HCT116 (cell line): ENCODE results near the gene CINP. TPM values are rescaled to one million over a fixed set of nuclear protein-coding genes. Genes with fewer than 3 reads are reported as not detected.

Source experiments
- ATAC-seq: fragments of 200-7000 bp; cut with Tn5 transposase; 2 replicates; pipeline ENCODE4 v1.9.1; 2020; ENCODE audit warnings: mild to moderate bottlenecking, moderate library complexity
- BruUV-seq: library from RNA; stranded (reverse); fragments of 400-500 nt; replicated peaks from 2 replicates; lab custom pipeline; 2021; lab: Mats Ljungman, UMichigan
- CTCF ChIA-PET: fragments of 300-600 bp; sonication (Branson Sonifier 250); formaldehyde crosslinking; loops from one replicate; lab custom pipeline; 2021; ENCODE audit warnings: antibody characterized with exemption; lab: Charles Lee
- POLR2A ChIA-PET: fragments of 300-600, 350-600 bp; sonication (Branson Sonifier 250); formaldehyde crosslinking; loops from one replicate; lab custom pipeline; 2021; ENCODE audit warnings: antibody characterized with exemption; lab: Charles Lee
- RAD21 ChIA-PET, 2 experiments: fragments of 300-600 bp; sonication (Branson Sonifier 250); formaldehyde crosslinking; loops; one replicate each; lab custom pipeline; 2023; ENCODE audit warnings: low total read pairs in 2 of 2; ENCODE audit not compliant: uncharacterized antibody in 2 of 2, unreplicated experiment in 2 of 2, low non-redundant PET in 1 of 2; lab: Charles Lee
- DNase-seq: peaks from one replicate; pipeline ENCODE4 v3.0.0-alpha.2; 2010; ENCODE audit warnings: low read depth, low spot score
- H2AFZ ChIP-seq: fragments of 200-600 bp; shearing (Covaris generic), sonication (generic); 2 replicates; pipeline ENCODE4 v1.6.1; 2017; ENCODE audit warnings: low read depth, mixed run types, mixed read lengths, antibody characterized with exemption, low read length; ENCODE audit not compliant: poor library complexity, severe bottlenecking
- H3K27ac ChIP-seq: 2 replicates; pipeline ENCODE4 v1.5.1; 2012; ENCODE audit warnings: low read depth, low read length
- H3K27me3 ChIP-seq: fragments of 200-600 bp; sonication (generic); 2 replicates; pipeline ENCODE4 v1.6.1; 2016; ENCODE audit warnings: mixed run types, low read length, mixed read lengths; ENCODE audit not compliant: insufficient read depth
- H3K36me3 ChIP-seq, 2 experiments: fragments of 200-500 bp in 1 of 2; fragments of 200-600 bp in 1 of 2; sonication (Bioruptor generic) in 1 of 2; sonication (generic) in 1 of 2; 2 replicates each; pipeline versions ENCODE4 v1.5.1 to v1.6.1; 2014 to 2016; ENCODE audit warnings: low read length in 2 of 2, inconsistent platforms in 1 of 2, mixed read lengths in 1 of 2, mixed run types in 1 of 2; ENCODE audit not compliant: insufficient read depth in 2 of 2, control insufficient read depth in 1 of 2
- H3K4me1 ChIP-seq, 2 experiments: fragments of 200-600 bp in 1 of 2; sonication (generic) in 1 of 2; 2 replicates each; pipeline versions ENCODE4 v1.5.1 to v1.6.1; 2012 to 2017; ENCODE audit warnings: low read length in 2 of 2, inconsistent platforms in 1 of 2, mild to moderate bottlenecking in 1 of 2, mixed read lengths in 1 of 2, mixed run types in 1 of 2, moderate library complexity in 1 of 2; ENCODE audit not compliant: insufficient read depth in 2 of 2, control insufficient read depth in 1 of 2
- H3K4me2 ChIP-seq: fragments of 200-600 bp; sonication (generic); 2 replicates; pipeline ENCODE4 v1.6.1; 2017; ENCODE audit warnings: mixed run types, low read length, mixed read lengths
- H3K4me3 ChIP-seq, 2 experiments: fragments of 200-600 bp in 1 of 2; sonication (generic) in 1 of 2; replicated peaks in 1 of 2; 2 replicates each; pipeline ENCODE4 v1.5.1; 2011 to 2016; ENCODE audit warnings: low read length in 2 of 2, control low read depth in 1 of 2, low read depth in 1 of 2, mild to moderate bottlenecking in 1 of 2, mixed read lengths in 1 of 2, mixed run types in 1 of 2
- H3K79me2 ChIP-seq: fragments of 200-600 bp; sonication (generic); 2 replicates; pipeline ENCODE4 v1.6.1; 2017; ENCODE audit warnings: mild to moderate bottlenecking, mixed run types, low read length, moderate library complexity, mixed read lengths; ENCODE audit not compliant: insufficient read depth
- H3K9ac ChIP-seq: fragments of 200-600 bp; sonication (generic); 2 replicates; pipeline ENCODE4 v1.6.1; 2016; ENCODE audit warnings: low read length, mixed read lengths
- H3K9me2 ChIP-seq: fragments of 200-600 bp; sonication (generic), shearing (Covaris generic); 2 replicates; pipeline ENCODE4 v1.6.1; 2017; ENCODE audit warnings: mixed run types, mild to moderate bottlenecking, moderate library complexity; ENCODE audit not compliant: insufficient read depth
- H3K9me3 ChIP-seq, 2 experiments: fragments of 200-500 bp in 1 of 2; fragments of 200-600 bp in 1 of 2; sonication (Bioruptor generic) in 1 of 2; sonication (generic) in 1 of 2; 2 replicates each; pipeline ENCODE4 v1.6.1; 2014 to 2017; ENCODE audit warnings: low read length in 2 of 2, mixed read lengths in 2 of 2, inconsistent platforms in 1 of 2, low read depth in 1 of 2, mild to moderate bottlenecking in 1 of 2, mixed run types in 1 of 2, moderate library complexity in 1 of 2; ENCODE audit not compliant: control insufficient read depth in 1 of 2, insufficient read depth in 1 of 2
- H4K20me1 ChIP-seq: fragments of 200-600 bp; sonication (generic), shearing (Covaris generic); 2 replicates; pipeline ENCODE4 v1.6.1; 2017; ENCODE audit warnings: mixed run types, mild to moderate bottlenecking, moderate library complexity; ENCODE audit not compliant: insufficient read depth
- CBX3 ChIP-seq: IDR thresholded peaks from 2 replicates; pipeline ENCODE4 v1.6.1; 2012; ENCODE audit warnings: low read depth
- CEBPB ChIP-seq: IDR thresholded peaks from 2 replicates; pipeline ENCODE4 v1.6.1; 2012; ENCODE audit warnings: low read depth
- EGR1 ChIP-seq: IDR thresholded peaks from 2 replicates; pipeline ENCODE4 v1.6.1; 2012; ENCODE audit warnings: low read depth
- ELF1 ChIP-seq: IDR thresholded peaks from 2 replicates; pipeline ENCODE4 v1.6.1; 2012; ENCODE audit warnings: low read depth, borderline replicate concordance
- EZH2 ChIP-seq: fragments of 200-600 bp; sonication (generic); IDR thresholded peaks from 2 replicates; pipeline ENCODE4 v1.6.1; 2017; ENCODE audit warnings: antibody characterized with exemption, mixed run types
- JUND ChIP-seq: IDR thresholded peaks from 2 replicates; pipeline ENCODE4 v1.6.1; 2012
- POLR2AphosphoS5 ChIP-seq: IDR thresholded peaks from 2 replicates; pipeline ENCODE4 v1.6.1; 2011; ENCODE audit warnings: mild to moderate bottlenecking, low read depth, low read length, moderate library complexity
- RAD21 ChIP-seq: IDR thresholded peaks from 2 replicates; pipeline ENCODE4 v1.6.1; 2012; ENCODE audit warnings: low read depth, mild to moderate bottlenecking
- SP1 ChIP-seq: IDR thresholded peaks from 2 replicates; pipeline ENCODE4 v1.6.1; 2012; ENCODE audit warnings: low read depth
- TCF7L2 ChIP-seq: IDR thresholded peaks from 2 replicates; pipeline ENCODE4 v1.7.0; 2011; ENCODE audit warnings: borderline replicate concordance, inconsistent platforms; ENCODE audit not compliant: insufficient read depth, insufficient read length; ENCODE audit errors: extremely low read depth
- YY1 ChIP-seq: IDR thresholded peaks from 2 replicates; pipeline ENCODE4 v1.6.1; 2011; ENCODE audit warnings: low read length, low read depth, moderate library complexity, mild to moderate bottlenecking; ENCODE audit not compliant: insufficient replicate concordance; ENCODE audit errors: extremely low read depth
- intact Hi-C: fragments of 100-400 bp; cut with micrococcal nuclease; formaldehyde crosslinking; loops from 2 replicates; pipeline ENCODE4 v1.10.0; 2022
- total RNA-seq: library from RNA; stranded (reverse); gene quantifications from one replicate; pipeline ENCODE4 v1.2.1, GENCODE V29; 2021; ENCODE audit not compliant: unreplicated experiment
- TF ChIP-seq, protein P1 (sequence below): IDR thresholded peaks from 2 replicates; pipeline ENCODE4 v1.6.1; 2012
- TF ChIP-seq, protein P2 (sequence below), 3 experiments: fragments of 200-600 bp in 1 of 3; sonication (generic) in 1 of 3; IDR thresholded peaks in 2 of 3; conservative IDR thresholded peaks in 1 of 3; 2 replicates each; pipeline ENCODE4 v1.5.1; 2012 to 2017; ENCODE audit warnings: low read depth in 2 of 3, low read length in 2 of 3, antibody characterized with exemption in 1 of 3, borderline replicate concordance in 1 of 3, control low read depth in 1 of 3, mild to moderate bottlenecking in 1 of 3, mixed read lengths in 1 of 3, mixed run types in 1 of 3, moderate library complexity in 1 of 3; ENCODE audit not compliant: insufficient read depth in 1 of 3
- TF ChIP-seq, protein P3 (sequence below): IDR thresholded peaks from 2 replicates; pipeline ENCODE4 v1.6.1; 2012
- TF ChIP-seq, protein P4 (sequence below): IDR thresholded peaks from 2 replicates; pipeline ENCODE4 v1.6.1; 2012; ENCODE audit warnings: low read depth

CINP gene
- total RNA-seq, 1 experiment from 2014 or later = 49.1 TPM

DNA sequence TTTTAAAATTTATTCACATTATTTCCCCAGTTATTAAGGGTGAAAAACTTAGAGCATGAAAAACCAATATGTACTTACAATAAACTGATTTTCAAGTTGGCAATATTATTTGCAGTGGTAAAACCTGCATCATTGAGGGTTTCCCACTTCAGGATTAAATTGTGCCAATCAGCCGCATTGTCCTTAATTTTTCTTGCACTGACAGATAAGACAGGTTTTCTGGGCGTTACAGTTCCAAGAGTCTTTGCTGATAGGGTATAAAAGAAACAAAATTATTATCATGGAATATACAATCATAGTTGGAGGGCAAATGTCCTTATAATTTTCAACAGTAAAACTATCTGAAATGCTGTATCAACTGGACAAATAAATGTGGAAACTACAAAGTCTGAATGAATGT, 3.3 kb downstream of the CINP start:
- H3K9me3 ChIP-seq = no peaks in the 10 kb centered on the region
- H3K4me3 ChIP-seq = no peak overlapping the region
- H3K27ac ChIP-seq = no peak overlapping the region
- H3K36me3 ChIP-seq = peaks cover 14 to 15% of the 10 kb centered on the region in 2 experiments; a peak in 3 of 4 replicates
- no peaks in the 10 kb centered on the region for H3K9me2 ChIP-seq
- H3K4me2 ChIP-seq = no peak overlapping the region
- intact Hi-C loops = no loop called here
- no peak for DNase-seq
- RAD21 ChIA-PET = no interaction called here
- no peaks in the 10 kb centered on the region for H3K27me3 ChIP-seq
- H3K4me1 ChIP-seq = peaks cover 10 to 15% of the 10 kb centered on the region in 2 experiments; a peak in 3 of 4 replicates
- no peak overlapping the region for H2AFZ ChIP-seq
- CTCF ChIA-PET = no interaction called here
- H3K9ac ChIP-seq = no peak overlapping the region
- peaks cover 23% of the 10 kb centered on the region for H3K79me2 ChIP-seq
- ATAC-seq = no peak
- POLR2A ChIA-PET = no interaction called here
- BruUV-seq = no TSS peak
- no peaks in the 10 kb centered on the region for H4K20me1 ChIP-seq
- TF ChIP-seq RAD21 (no peak), YY1 (no peak), ELF1 (no peak), SP1 (no peak), EGR1 (no peak), EZH2 (no peak), TCF7L2 (no peak), JUND (no peak), CBX3 (no peak), POLR2AphosphoS5 (no peak), CEBPB (no peak)
- TF ChIP-seq, protein P1, sequence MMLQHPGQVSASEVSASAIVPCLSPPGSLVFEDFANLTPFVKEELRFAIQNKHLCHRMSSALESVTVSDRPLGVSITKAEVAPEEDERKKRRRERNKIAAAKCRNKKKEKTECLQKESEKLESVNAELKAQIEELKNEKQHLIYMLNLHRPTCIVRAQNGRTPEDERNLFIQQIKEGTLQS = no peak
- TF ChIP-seq, protein P2, sequence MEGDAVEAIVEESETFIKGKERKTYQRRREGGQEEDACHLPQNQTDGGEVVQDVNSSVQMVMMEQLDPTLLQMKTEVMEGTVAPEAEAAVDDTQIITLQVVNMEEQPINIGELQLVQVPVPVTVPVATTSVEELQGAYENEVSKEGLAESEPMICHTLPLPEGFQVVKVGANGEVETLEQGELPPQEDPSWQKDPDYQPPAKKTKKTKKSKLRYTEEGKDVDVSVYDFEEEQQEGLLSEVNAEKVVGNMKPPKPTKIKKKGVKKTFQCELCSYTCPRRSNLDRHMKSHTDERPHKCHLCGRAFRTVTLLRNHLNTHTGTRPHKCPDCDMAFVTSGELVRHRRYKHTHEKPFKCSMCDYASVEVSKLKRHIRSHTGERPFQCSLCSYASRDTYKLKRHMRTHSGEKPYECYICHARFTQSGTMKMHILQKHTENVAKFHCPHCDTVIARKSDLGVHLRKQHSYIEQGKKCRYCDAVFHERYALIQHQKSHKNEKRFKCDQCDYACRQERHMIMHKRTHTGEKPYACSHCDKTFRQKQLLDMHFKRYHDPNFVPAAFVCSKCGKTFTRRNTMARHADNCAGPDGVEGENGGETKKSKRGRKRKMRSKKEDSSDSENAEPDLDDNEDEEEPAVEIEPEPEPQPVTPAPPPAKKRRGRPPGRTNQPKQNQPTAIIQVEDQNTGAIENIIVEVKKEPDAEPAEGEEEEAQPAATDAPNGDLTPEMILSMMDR (IDR thresholded peaks at IDR 0.05 in 2 of 3, conservative IDR thresholded peaks at IDR 0.05 in 1 of 3; ENCODE audit: borderline replicate concordance in 1 of 3, insufficient read depth in 1 of 3, low read depth in 2 of 3, low read length in 2 of 3) = no peak
- TF ChIP-seq, protein P3, sequence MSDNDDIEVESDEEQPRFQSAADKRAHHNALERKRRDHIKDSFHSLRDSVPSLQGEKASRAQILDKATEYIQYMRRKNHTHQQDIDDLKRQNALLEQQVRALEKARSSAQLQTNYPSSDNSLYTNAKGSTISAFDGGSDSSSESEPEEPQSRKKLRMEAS = no peak
- TF ChIP-seq, protein P4, sequence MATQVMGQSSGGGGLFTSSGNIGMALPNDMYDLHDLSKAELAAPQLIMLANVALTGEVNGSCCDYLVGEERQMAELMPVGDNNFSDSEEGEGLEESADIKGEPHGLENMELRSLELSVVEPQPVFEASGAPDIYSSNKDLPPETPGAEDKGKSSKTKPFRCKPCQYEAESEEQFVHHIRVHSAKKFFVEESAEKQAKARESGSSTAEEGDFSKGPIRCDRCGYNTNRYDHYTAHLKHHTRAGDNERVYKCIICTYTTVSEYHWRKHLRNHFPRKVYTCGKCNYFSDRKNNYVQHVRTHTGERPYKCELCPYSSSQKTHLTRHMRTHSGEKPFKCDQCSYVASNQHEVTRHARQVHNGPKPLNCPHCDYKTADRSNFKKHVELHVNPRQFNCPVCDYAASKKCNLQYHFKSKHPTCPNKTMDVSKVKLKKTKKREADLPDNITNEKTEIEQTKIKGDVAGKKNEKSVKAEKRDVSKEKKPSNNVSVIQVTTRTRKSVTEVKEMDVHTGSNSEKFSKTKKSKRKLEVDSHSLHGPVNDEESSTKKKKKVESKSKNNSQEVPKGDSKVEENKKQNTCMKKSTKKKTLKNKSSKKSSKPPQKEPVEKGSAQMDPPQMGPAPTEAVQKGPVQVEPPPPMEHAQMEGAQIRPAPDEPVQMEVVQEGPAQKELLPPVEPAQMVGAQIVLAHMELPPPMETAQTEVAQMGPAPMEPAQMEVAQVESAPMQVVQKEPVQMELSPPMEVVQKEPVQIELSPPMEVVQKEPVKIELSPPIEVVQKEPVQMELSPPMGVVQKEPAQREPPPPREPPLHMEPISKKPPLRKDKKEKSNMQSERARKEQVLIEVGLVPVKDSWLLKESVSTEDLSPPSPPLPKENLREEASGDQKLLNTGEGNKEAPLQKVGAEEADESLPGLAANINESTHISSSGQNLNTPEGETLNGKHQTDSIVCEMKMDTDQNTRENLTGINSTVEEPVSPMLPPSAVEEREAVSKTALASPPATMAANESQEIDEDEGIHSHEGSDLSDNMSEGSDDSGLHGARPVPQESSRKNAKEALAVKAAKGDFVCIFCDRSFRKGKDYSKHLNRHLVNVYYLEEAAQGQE = no peak
